ENCODE results near the gene PLEKHA4. TPM values are rescaled to one million over a fixed set of nuclear protein-coding genes. Genes with fewer than 3 reads are reported as not detected.
A peak's percentile ranks its signal among the peaks of the same experiment; 100 is the strongest.
"Not testable (repeated sequence)": the region's sequence is repeated elsewhere in the genome, so short reads cannot be mapped to it uniquely, and the experiment has no call there.

PLEKHA4 gene
- total RNA-seq, 1 experiment from 2014 or later: 27.8 TPM

DNA sequence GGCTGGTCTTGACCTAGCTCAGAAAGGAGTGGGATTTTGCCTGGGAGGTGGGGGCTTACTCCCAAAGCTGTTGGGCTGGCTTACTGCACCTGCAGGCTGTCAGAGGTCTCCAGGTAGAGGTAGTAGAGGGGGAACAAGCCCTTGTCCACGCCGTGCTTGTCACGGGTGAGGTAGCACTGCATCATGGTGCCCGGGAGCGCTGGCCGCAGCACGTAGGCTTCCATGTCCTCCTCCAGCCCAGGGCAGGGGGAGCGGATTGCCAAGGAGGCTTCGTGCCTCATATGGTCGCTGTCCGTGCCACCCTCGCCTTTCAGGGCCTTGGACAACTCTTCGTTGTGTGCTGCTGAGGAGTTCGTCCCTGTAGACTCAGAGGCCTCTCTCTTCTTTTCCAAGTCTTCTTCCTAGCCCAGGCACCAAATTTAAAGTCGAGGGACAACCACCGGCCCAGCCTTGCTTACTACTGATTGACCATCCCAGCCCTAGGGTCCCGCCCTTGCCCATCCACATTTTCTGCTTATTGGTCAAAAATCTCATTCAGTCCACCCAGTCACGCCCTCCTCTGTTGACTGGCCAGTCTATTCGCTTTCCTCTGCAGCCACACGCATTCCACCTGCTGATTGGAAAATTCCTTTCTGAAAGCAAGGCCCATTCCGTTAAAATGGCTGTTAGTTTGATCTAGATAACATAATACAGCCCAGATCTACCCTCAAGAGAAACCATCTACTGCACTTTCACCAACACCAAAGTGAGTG, 19.6 kb upstream of the PLEKHA4 start:
- DNase-seq (ENCODE audit: low read depth): no peak

DNA sequence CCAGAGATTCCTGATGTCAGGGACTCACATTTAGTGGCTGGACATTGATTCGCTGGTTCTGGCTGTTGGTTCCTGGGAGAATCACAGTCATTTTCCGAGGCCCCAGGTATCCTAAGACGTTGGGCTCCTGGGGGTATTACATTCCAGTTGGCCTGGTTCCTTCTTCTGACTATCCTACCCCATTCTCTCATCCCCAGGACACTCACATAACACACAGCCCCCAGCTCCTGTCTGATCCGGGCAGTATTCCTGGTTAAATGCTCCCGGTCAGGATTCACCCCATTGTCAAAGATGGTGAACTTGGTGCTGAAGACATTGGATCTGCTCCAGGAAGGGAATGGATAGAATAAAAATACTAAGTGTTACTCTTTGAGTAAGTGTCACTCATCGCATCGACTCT, 15.3 kb upstream of the PLEKHA4 start:
- no peak for DNase-seq (ENCODE audit: low read depth)

DNA sequence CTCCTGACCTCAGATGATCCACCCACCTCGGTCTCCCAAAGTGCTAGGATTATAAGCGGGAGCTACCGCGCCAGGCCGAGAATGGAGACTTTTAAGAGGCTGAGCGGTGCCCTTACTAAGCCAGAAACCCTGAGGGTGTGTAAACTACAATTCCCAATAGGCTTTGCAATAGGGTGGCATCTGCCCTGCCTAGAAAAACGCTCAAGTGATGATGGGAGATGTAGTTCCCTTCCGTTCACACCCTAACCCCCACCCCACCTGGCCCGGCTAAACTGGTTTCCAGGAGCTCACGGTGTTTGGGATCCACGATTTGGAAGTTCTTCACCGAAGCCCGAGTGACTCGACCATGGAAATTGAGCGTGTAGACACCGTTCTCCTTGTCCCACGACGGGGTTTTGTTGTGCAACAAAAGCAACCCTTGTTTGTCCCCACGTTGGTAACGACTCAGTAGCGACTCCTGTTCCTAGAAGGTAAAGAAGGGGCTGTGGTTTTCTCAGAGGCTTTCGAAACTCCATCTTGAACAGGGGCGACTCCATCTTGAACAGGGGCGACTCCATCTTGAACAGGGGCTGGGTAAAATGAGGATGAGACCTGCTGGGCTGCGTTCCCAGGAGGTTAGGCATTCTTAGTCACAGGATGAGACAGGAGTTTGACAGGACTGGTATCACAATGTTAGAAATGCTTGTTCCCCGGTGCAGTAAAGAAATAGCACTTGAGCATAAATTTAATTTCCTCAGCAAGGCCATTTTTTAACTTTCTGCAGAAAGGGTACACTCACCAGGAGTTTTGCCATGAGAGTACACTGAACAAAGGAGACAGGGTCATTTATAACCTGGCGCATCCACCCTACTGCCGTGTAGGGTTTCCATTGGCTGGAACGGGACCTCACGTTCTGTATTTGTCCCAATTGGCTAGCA, 13.6 kb upstream of the PLEKHA4 start:
- no peak for DNase-seq (ENCODE audit: low read depth)

DNA sequence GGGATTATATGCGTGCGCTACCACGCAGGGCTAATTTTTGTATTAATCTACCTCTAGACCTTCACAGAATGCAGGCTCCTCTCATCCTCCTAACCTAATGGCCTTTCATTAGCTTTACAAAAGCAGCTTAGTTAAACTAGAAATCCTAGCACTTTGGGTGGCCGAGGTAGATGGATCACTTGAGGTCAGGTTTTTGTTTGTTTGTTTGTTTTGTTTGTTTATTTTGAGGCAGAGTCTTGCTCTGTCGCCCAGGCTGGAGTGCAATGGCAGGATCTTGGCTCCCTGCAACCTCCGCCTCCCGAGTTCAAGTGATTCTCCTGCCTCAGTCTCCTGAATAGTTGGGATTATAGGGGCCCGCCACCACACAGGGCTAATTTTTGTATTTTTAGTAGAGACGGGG, 11.3 kb upstream of the PLEKHA4 start:
- DNase-seq (ENCODE audit: low read depth): not testable (repeated sequence)

DNA sequence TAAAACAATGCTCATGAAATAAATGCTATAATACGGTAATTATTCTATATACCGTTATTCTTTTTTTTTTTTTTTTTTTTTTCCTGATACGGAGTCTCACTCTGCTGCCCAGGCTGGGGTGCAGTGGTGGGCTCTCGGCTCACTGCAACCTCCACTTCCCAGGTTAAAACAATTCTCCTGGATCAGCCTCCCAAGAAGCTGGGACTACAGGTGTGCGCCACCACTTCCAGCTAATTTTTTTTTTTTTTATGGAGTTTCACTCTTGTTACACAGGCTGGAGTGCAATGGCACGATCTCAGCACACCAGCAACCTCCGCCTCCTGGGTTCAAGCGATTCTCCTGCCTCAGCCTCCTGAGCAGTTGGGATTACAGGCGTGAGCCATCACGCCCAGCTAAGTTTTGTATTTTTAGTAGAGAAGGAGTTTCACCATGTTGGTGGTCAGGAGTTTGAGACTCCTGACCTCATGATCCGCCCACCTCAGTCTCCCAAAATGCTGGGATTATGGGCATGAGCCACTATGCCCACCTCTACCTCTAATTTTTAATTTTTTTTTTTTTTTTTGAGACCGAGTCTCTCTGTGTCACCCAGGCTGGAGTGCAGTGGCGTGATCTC, 10.7 kb upstream of the PLEKHA4 start:
- DNase-seq (ENCODE audit: low read depth): no peak

DNA sequence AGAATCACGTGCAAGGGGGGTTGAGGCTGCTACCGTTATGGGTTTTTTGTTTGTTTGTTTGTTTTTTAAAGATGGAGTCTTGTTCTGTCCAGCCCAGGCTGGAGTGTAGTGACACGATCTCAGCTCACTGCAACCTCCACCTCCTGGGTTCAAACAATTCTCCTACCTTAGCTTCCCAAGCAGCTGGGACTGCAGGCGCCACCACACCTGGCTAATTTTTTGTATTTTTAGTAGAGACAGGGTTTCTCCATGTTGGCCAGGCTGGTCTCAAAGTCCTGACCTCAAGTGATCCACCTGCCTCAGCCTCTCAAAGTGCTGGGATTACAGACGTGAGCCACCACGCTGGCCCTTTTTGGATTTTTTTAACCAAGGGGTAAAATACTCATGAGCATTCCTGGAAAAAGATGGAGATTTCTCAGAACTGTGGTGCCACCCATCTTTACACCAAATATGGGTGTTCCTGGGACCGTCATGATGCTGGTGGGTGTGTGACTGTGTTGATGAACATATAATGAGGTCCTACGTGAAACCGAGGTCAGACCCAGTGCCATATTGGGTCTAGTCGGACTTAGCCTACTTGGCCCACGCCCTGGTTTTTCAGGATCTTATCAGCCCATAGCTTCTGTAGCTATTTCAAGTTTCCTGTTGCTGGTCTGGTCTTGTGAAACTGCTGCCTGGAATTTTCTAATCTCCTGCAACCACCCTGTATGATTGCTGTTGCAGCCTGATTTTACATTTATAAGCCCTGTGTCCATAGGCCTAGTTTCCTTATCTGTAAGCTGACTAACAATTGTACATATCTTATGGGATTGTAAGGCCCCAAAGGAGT, 10.0 kb upstream of the PLEKHA4 start:
- no peak for DNase-seq (ENCODE audit: low read depth)

DNA sequence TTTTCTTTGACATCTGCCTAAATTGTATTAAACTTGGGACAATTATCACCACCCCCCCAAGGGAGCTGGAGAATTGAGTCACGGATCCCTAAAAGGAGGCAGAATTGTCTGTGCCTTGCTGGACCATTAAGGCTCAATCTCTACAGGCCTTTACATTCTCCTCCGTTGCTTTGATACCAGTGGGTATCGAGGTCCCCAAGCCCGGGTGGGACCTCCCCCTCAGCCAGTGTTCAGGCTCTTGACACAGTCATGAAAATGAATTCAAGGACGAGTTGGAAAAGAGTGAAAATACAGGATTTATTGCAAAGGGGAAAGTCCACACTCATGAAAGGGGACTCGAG, 9.4 kb upstream of the PLEKHA4 start:
- DNase-seq (ENCODE audit: low read depth): no peak

DNA sequence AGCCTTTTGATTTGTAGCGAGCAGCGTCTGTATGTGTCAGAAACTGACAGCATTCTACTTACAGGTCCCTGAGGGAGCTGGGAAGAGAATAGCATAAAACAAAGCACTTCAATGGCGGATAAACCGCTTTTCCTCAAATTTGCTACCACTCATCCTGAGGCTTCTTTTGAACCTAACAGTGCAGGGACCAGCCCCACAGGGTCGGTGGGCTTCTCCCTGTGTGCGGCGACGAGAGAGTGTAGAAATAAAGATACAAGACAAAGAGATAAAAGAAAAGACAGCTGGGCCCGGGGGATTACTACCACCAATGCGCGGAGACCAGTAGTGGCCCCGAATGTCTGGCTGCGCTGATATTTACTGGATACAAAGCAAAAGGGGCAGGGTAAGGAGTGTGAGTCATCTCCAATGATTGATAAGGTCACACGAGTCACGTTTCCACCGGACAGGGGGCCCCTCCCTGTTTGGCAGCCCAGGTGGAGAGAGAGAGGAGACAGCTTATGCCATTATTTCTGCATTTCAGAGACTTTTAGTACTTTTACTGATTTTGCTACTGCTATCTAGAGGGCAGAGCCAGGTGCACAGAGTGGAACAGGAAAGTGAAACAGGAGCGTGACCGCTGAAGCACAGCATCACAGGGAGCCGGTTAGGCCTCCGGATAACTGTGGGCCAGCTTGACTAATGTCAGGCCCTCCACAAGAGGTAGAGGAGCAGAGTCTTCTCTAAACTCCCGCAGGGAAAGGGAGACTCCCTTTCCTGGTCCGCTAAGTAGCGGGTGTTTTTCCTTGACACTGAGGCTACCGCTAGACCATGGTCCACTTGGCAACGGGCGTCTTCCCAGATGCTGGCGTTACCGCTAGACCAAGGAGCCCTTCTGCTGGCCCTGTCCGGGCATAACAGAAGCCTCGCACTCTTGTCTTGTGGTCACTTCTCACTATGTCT, 7.9 kb upstream of the PLEKHA4 start:
- DNase-seq (ENCODE audit: low read depth): not testable (repeated sequence)

DNA sequence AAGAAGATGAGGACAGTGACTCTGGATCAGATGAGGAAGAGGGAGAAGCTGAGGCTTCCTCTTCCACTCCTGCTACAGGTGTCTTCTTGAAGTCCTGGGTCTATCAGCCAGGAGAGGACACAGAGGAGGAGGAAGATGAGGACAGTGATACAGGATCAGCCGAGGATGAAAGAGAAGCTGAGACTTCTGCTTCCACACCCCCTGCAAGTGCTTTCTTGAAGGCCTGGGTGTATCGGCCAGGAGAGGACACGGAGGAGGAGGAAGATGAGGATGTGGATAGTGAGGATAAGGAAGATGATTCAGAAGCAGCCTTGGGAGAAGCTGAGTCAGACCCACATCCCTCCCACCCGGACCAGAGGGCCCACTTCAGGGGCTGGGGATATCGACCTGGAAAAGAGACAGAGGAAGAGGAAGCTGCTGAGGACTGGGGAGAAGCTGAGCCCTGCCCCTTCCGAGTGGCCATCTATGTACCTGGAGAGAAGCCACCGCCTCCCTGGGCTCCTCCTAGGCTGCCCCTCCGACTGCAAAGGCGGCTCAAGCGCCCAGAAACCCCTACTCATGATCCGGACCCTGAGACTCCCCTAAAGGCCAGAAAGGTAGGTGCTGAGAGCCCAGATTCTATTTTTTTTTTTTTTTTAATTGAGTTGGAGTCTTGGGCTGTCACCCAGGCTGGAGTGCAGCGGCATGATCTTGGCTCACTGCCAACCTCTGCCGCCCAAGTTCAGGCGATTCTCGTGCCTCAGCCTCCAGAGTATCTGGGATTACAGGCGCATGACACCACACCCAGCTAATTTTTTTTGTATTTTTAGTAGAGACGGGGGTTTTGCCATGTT, 6.1 kb upstream of the PLEKHA4 start:
- peak; percentile 61 for DNase-seq (ENCODE audit: low read depth)

DNA sequence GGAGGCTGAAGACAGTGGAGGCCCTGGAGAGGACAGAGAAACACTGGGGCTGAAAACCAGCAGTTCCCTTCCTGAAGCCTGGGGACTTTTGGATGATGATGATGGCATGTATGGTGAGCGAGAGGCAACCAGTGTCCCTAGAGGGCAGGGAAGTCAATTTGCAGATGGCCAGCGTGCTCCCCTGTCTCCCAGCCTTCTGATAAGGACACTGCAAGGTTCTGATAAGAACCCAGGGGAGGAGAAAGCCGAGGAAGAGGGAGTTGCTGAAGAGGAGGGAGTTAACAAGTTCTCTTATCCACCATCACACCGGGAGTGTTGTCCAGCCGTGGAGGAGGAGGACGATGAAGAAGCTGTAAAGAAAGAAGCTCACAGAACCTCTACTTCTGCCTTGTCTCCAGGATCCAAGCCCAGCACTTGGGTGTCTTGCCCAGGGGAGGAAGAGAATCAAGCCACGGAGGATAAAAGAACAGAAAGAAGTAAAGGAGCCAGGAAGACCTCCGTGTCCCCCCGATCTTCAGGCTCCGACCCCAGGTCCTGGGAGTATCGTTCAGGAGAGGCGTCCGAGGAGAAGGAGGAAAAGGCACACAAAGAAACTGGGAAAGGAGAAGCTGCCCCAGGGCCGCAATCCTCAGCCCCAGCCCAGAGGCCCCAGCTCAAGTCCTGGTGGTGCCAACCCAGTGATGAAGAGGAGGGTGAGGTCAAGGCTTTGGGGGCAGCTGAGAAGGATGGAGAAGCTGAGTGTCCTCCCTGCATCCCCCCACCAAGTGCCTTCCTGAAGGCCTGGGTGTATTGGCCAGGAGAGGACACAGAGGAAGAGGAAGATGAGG, 5.3 kb upstream of the PLEKHA4 start:
- DNase-seq (ENCODE audit: low read depth): no peak

DNA sequence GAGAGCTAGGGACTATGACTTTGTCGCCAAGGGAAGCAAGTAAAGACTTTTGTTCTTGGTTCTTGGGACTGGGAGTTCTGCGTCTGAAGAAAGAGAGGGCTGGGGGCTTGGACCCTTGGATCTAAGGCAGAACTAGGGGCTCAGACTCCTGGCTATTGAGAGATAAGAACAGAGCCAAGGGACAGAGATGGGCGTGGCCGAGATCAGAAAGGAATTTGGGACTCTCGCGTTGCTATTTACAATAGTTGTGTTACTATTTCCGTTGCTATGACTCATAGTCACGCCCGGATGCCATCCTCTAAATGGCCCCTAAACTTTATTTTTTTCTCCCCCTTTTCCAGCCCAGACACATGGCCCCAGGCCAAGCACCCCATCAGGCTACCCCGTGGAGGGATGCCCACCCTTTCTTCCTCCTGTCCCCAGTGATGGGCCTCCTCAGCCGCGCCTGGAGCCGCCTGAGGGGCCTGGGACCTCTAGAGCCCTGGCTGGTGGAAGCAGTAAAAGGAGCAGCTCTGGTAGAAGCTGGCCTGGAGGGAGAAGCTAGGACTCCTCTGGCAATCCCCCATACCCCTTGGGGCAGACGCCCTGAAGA, 4.6 kb upstream of the PLEKHA4 start:
- DNase-seq (ENCODE audit: low read depth): peak; percentile 95

DNA sequence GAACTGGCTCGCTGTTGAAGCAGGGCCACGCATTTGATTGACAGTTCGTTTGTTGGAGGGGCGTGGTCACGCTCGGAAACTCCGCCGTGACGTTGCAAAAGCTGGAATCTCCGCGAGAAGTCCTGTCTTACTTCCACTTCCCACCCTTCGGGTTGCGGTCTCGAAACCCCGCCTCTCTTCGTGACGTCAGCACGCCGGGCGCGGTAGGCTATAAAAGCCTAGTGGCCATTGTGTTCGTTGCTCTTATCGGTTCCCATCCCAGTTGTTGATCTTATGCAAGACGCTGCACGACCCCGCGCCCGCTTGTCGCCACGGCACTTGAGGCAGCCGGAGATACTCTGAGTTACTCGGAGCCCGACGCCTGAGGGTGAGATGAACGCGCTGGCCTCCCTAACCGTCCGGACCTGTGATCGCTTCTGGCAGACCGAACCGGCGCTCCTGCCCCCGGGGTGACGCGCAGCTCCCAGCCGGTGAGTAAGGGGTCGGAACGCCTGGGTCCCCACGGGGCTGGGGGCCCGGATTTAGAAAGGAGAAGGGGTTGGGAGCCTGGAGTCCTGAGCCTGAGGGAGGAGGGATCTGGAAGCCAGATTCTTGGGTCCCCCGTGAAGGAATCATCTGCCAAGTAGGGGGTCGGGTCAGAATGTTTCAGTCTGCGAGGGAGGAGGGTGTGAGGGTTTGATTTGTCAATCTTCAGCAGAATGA, 3.9 kb upstream of the PLEKHA4 start, which contains the start of gene PPP1R15A:
Gene PPP1R15A (plus strand): TSS at position 240 of the 702 bp plus-strand sequence. CDS start 813 bp downstream, outside the sequence.
- DNase-seq (ENCODE audit: low read depth): peak; percentile 96

DNA sequence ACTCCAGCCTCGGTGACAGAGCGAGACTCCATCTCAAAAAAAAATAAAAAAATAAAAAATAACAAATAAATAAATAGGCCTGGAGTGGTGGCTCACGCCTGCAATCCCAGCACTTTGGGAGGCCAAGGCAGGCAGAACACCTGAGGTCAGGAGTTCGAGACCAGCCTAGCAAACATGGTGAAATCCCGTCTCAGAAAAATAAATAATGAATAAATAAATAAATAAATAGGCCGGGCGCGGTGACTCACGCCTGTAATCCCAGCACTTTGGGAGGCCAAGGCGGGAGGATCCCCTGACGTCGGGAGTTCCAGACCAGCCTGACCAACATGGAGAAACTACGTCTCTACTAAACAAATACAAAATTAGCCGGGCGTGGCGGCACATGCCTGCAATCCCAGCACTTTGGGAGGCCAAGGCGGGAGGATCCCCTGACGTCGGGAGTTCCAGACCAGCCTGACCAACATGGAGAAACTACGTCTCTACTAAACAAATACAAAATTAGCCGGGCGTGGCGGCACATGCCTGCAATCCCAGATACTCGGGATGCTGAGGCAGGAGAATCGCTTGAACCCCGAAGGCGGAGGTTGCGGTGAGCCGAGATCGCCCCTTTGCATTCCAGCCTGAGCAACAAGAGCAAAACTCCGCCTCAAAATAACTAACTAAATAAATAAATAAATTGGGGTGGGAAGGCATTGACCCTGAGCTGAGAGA, 3.2 kb upstream of the PLEKHA4 start:
- not testable (repeated sequence) for DNase-seq (ENCODE audit: low read depth)

DNA sequence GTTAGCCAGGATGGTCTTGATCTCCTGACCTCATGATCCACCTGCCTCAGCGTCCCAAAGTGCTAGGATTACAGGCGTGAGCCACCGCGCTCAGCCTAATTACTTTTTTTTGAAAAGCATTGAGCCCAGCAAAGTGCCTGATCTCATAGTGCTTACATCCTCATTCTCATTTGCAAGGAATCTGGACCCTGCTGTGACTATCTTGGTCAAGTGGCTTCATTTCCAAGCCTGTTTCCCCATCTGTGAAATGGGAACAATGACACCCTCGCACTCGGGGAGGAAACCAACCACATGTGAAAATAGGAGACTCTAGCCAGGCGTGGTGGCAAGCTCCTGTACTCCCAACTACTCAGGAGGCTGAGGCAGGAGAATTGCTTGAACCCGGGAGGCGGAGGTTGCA, 1.6 kb upstream of the PLEKHA4 start:
- DNase-seq (ENCODE audit: low read depth): no peak

DNA sequence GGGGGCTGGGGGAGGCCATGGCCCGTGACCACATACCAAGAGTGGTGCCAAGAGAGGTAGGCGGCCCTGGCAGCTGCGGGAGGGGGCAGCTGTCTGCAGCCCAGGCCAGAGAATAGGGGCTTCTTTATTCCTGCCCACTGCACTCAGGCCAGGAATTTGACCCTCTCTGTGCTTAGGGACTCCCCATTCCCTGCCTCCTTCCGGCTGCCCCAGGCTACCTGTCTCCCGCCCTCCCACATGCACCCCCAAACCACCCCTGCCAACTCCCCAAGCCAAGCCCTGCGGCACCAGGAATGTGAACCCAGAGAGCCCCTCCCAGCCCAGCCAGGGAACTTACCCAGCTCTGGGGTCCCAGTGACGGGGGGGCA, 687 bp downstream of the PLEKHA4 start:
- no peak for DNase-seq (ENCODE audit: low read depth)

DNA sequence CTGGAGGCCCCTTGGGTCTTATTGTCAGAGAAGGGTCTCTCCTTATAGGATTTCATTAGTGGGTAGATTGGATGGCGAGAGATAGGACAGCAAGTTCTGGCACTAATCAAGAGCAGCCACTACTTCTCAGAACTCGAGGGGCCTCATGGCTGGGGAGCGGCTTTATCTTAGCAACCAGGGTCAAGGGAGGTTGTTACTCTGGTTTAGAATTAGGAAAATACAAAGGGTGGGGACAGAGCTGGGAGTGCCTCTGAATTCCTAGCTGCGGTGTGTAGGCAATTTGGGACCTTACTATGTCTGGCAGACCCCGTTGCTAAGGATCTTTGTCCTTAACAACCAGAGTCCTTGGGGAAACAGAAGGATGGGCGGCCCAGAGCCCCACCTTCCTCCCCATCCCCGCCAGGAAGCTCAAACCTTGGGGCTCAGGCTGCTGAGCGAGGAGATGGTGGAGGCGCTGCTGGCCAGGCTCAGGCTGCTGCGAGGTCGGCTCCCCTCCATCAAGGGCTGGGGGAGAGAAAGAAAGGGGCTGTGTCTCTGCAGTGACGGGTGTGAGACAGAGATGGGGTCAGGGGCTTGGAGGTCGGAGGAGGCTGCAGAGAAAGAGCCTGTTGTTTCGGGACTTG, 1.2 kb downstream of the PLEKHA4 start:
- DNase-seq (ENCODE audit: low read depth): no peak
